GM20431 (cell line): ENCODE measurements around the gene NCAPD3.
"Not testable (repeated sequence)": the region's sequence is repeated elsewhere in the genome, so short reads cannot be mapped to it uniquely, and the experiment has no call there.

ENCODE experiments used
- in situ Hi-C: fragments of 300-500 bp; cut with MseI, MboI; formaldehyde crosslinking; loops from one replicate; pipeline ENCODE4 v1.15.0; 2020; ENCODE audit warnings: low sequenced_read_pairs; ENCODE audit not compliant: unreplicated experiment

Gene NCAPD3

DNA sequence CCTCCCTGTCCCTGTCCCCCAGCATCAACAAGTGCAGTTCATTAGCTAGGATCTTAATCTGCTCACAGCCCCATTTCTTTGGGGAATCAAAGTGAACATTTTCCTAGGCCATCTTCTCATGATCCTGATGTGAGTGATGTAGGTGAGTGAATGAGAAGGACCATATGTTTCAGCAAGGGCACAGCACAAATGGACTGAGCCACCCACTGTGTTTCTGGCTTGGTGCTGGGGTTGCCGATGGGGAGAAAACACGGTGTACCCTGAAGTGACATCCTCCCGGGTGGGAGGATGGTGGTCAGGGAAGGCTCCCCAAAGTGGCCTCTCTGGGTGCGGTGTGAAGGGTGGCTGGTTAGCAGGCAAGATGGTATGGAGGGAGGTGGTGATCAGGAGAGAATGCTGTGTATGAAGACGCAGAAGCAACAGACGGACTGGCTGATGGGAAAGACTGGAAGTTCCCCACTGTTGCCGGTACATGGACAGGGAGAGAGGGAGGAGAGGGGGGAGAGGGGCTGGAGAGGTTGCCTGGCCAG, 82.7 kb downstream of the NCAPD3 start:
- in situ Hi-C loops, result no loop called here

DNA sequence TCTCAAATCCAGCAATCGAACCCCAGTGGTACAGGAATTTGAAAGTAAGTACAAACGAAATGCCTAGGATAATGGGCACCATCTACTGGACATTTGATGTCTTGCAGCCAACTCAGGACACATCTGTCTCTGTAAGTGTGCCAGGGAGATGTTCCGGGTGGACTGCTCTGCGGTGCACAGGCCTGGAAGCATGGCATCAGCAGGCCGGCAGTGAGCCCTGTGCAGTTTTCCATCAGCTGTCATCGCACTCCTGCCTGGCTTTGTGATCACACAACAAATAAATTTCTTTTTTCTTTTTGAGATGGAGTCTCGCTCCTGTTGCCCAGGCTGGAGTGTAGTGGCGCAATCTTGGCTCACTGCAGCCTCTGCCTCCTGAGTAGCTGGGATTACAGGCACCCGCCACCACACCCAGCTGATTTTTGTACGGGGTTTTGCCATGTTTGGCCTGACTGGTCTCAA, 83.9 kb downstream of the NCAPD3 start:
- in situ Hi-C loops, result no loop called here

DNA sequence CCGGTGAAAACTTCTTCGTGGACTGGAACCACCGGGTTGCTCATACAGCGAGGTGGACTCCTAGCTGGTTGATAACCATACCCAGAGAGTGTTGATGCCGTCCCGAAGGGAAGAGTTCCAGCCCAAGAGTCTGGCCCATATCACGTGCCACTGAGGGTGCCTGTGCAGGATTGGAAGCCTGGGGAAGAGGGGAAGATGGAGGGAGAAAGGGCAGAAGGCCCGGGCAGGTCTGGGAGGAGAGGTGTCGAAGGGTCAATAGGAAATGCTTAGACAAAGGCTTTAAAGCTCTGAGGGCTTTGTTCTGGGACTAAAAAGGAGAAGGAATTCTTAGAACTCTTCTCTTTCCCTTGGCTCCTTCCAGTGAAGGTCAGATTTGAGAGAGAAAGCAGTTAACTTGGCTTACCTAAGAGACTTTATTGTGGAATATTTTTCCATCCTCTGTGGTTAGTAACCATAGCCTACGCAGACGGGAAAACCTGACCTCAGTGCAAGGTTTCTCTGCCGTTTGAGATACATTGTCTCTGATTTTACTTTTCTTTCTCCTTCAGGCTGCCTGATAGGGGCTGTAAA, 84.4 kb downstream of the NCAPD3 start:
- in situ Hi-C loops, result no loop called here

DNA sequence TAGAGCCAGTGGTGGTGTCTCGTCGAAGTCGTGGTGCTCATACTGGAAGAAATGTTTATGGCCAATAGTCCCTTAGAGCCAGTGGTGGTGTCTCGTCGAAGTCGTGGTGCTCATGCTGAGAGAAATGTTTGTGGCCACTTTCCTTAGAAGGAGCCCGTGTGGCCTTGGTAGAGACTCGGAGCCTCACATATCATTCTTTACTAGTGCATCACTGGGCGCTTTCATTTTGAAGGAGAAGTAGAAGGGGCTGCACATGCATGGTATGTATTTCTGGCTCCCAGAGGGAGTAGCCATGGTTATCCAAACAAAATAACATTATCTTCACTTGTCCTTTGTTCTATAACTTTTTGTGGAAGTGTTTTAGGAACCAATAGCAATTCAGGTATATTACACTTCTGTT, 85.4 kb downstream of the NCAPD3 start:
- in situ Hi-C loops, result no loop called here

DNA sequence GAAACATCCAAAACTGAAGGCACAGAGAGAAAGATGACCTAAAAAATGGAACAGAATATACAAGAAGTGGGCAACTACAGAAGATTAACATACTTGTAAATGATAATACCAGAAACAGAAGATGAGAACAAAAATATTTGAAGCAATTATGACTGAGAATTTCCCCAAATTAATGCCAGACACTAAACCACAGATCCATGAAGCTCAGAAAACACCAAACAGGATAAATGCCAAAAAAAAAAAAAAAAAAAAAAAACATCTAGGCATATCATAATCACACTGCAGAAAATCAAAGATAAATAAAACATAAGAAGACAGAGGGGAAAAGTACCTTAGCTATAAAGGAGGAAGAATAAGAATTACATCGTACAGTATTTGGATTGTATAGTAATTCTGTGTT, 89.6 kb downstream of the NCAPD3 start:
- in situ Hi-C loops, result no loop called here

DNA sequence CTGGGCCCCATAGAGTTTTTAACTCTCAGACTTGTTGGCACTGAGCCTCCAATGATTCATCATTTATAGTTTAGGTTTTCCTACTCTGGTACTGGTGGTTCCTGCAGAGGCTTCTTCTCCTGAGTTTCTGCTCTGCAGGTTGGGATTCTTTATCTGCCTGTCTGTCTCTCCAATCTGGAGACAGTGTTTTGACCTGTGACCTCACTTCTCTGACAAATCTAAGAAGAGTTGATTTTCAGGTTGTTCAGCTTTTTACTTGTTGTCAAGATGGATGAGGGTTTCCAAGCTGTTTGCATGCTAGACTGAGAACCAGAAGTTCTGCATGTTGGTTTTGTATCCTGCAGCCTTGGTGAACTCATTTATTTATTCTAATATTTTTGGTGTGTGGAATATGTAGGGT, 91.0 kb downstream of the NCAPD3 start:
- in situ Hi-C loops, result no loop called here

DNA sequence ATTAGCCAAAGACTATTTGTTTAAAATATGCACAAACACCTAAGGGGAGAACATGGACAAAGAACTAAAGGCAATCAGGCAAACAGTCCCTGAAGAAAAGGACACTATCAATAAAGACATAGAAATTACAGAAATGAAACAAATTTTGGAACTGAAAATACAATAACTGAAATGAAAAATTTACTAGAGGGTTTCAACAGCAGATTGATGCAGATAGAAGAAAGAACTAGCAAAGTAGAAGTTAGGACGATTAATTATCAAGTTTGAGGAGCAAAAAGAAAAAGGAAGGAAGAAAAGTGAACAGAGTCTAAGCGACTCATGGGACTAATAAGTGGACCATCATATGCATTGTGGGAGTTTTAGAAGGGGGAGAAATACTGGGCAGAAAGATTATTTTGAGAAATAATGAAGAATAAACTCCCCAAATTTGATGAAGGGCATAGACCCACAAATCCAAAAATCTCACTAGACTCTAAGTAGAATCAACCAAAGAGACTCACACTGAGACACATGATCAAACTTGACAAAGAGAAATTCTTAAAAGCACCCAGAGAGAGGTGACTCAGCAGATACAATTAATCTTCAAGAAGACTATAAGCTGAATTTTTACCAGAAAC, 92.0 kb downstream of the NCAPD3 start:
- in situ Hi-C loops, result no loop called here

DNA sequence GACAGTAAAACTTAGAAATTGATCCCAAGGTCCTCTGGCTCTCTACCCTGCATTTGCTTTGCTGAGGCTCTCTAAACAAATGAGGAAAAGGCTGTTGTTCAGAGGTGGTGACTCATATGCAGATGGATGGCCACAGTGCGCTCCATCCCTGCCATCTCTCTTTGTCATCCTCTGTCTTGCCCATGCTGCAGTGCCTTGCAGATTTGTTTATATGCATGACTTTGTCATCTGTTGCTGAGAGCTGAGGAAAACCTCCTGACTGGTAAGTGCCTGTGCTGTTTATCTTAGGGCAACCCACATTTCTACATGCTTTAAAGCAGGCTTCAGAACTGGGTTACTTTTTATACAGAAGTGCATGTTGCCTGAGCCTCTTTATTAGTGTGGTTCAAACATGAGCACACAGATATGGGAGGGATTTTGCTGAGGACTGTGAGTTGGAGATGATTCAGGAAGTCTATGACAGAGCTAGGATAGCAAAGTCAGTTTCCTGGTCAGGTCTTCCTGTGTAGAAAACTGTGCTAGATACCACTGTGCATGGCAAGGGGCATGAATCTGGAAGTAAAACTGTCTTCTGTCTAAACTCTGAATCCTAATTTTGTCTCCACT, 97.4 kb downstream of the NCAPD3 start:
- in situ Hi-C loops, result no loop called here

DNA sequence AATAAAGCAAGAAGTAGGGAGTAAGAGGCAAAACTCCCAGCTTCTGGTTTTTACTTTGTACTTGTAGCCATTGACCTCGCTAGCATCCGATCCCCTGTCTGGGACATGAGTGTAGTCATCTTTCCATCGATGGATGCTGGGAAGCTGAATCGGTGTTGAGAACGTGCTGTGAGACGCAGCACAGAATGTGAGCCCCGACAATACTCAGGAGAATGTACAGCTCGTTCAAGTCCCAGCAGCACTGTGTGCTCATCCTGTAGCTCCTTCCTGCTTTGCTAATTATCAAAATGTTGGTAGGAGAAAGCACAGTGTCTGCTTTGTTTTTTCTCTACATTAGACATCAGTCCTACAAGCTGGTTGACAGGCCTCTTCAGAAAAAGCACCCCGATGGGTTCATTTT, 98.3 kb downstream of the NCAPD3 start:
- in situ Hi-C loops, result no loop called here

DNA sequence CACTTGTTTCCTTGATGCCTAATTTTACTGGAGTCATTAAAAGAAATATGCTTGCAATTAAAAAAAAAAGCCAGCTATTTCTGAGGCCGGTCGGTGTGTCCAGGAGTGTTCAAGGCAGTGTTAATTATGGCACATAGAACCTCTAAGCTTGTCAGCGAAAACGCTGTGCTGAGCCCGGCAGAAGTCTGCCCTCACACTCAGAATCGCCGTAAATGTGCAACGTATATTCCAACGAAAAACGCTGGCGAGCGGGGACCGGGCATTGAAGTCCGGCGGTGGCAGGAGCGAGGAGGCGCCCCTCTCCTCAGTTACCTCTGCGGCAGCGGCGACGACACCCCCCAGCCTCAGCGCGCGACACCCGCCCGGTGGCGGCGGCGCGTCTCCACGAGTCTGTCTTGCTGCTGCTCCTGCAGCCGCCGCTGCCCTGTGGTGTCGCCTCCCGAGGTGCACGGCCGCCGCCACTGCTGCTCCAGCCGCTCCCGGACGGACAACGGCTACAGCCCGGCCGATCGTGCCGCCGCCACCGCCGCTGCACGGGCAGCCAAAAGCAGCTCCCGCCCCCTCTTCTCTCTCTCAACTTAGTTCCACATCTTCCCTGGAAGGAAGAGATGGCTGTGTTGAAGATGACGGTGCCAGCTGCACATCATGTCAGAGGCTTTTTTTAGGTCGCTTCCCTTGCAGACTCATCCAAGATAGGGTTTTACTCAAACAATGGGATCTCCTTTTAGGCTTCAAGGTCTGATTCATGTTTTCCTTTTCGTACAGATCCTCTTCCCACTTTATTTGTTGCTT, 98.9 kb downstream of the NCAPD3 start:
- in situ Hi-C loops, result no loop called here

DNA sequence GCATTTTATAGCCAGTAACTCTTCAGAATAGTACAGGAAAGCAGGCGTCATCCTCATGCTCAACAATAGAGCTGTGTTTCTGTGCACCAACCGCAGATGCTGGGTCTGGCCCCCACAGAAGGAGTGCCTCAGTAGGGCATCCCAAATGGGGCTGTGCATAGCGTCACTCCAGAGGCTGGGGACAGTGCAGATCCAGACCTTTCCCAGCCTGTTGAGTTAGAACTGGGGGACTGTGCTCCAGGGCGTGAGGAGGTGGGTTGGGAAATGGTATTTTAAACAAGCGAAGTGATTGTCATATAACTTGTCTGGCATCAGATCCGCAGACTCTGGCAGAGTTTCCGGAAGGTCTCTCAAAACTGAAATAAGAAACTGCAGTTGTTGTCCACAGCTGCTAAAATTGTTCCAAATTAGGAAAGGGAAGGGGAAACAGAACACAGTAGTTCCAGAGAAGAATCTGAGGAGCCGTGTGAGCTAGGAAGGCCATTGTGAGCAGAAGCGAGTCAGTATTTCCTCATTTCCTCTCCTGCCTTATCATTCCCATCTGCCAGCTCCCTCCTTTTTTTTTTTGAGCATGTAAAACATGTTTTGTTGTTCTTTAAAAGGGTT, 102.7 kb downstream of the NCAPD3 start:
- in situ Hi-C loops, result no loop called here

DNA sequence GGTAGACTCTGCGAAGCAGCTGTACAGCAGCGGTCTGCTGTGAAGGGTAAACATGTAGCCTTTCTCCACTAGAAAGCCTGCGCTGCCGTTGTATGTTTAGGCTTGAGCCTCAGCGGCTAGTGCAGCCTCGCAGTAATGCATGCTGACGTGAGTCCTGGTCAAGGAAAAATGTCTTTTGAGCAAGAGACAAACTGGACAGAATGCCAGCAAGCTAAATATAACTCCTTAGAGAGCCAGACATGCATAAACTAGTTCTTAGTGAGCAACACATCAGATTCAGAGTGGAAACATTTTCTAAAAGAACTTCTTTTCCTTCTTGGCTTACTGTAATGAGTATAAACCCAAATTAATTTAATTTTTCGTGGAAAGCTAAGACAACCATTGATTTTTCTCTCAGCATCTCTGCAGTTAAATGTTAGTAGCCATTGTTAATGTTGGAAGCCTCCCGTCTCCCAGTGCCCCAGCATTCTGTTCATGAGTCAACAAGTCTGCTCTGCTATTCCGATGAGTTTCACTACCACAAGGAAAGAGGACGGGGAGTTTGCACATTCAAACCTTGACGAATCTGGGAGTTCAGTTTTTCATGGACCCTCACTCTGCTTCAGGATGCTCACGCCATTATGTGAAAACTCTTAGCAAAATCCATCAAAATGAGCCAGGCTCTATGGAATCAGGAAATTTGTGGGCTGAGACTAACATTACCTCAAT, 103.5 kb downstream of the NCAPD3 start:
- in situ Hi-C loops, result no loop called here

DNA sequence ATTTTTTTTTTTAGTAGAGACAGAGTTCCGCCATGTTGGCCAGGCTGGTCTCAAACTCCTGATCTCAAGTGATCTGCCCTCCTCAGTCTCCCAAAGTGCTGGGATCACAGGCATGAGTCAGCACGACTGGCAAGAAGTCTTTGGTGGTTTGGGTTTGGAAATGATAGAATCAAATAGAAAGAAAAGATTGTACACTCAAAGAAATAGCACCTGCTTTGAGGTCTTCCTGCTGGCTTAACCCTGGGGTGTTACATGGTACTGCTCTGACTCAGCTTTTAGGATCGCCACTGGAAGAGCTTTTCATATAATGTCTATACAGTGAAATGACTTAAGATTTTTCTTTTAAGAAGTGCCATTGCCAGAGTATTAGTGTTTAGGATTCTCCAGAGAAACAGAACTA, 104.7 kb downstream of the NCAPD3 start:
- in situ Hi-C loops, result no loop called here

DNA sequence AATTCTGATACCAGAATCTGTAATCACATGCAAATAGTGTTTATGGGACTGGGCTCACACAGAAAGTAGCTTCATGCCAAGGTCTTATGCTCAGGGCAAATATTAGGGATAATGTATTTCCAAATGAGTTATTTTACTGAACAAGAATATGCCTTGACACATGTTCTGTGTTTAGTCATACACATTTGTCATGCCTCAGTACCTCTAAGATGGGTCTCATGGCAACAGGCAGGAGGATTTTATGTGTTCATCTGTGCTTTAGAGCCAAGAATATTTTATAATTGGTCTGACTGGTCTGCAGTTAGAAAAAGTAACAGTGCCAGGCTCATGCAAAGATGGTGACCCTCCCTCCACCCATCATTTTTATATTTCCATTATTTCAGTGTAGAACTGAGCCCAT, 105.8 kb downstream of the NCAPD3 start:
- in situ Hi-C loops, result no loop called here

DNA sequence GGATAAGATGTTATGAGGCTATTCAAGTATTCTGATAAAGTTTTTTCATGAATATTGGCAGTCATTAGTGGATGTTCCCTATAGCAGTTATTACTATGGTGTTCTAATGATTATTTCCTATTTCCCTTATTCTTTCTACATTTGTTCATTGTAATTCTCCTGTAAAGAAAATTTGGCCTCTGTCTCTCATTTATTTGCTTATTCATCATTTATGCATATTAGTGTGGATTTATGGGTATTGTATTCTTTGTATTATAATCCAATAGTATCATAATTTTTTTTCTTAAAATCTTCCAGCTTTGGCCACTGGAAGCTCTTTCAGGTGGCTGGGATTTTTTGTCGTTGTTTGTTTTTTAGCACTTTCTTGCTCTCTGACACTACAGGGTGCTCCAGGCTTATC, 107.6 kb downstream of the NCAPD3 start:
- in situ Hi-C loops, result no loop called here

DNA sequence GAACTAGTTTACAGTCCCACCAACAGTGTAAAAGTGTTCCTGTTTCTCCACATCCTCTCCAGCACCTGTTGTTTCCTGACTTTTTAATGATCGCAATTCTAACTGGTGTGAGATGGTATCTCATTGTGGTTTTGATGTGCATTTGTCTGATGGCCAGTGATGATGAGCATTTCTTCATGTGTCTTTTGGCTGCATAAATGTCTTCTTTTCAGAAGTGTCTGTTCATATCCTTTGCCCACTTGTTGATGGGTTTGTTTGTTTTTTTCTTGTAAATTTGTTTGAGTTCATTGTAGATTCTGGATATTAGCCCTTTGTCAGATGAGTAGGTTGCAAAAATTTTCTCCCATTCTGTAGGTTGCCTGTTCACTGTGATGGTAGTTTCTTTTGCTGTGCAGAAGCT, 110.0 kb downstream of the NCAPD3 start:
- in situ Hi-C loops, result not testable (repeated sequence)

DNA sequence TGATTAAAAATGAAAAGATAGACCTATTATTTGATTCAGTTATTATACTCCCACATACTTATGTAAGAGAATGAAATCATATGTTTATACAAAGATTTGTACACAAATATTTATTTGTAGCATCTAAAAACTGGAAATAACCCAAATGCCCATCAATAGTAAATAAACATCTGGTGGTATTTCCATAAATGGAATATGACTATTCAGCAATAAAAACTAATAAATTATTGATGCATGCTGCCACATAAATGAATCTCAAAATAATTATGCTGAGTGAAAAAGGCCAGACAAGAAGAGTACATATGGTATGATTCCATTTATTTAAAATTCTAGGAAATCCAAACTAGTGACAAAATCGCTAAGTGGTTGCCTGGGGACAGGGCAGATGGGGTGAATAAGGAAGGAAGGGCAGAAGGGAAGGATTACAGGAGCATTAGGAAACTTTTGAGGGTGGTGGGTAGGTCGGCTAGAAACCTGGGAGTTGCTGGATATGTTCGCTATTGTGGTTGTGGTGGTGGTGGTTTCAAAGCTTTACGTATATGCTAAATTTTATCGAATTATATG, 113.4 kb downstream of the NCAPD3 start:
- in situ Hi-C loops, result no loop called here
